Type B pancreatic cell (in vitro differentiated cells): ENCODE measurements around the gene TBL3. TPM values are rescaled to one million over a fixed set of nuclear protein-coding genes. Genes with fewer than 3 reads are reported as not detected.

ENCODE experiments used
- DNase-seq: peaks from one replicate; pipeline ENCODE4 v3.0.0; 2021; ENCODE audit warnings: mixed read lengths; ENCODE audit not compliant: unreplicated experiment; ENCODE audit errors: extremely low spot score
- H3K27ac Mint-ChIP-seq: 2 replicates; pipeline ENCODE4 v1.8.0; 2021; ENCODE audit warnings: mild to moderate bottlenecking, mixed read lengths
- H3K27me3 Mint-ChIP-seq: 2 replicates; pipeline ENCODE4 v1.8.0; 2021; ENCODE audit warnings: mixed read lengths
- H3K36me3 Mint-ChIP-seq: 2 replicates; pipeline ENCODE4 v1.8.0; 2021; ENCODE audit warnings: mixed read lengths
- H3K4me1 Mint-ChIP-seq: one replicate; pipeline ENCODE4 v1.8.0; 2021; ENCODE audit warnings: mixed read lengths; ENCODE audit not compliant: unreplicated experiment
- H3K4me3 Mint-ChIP-seq: 2 replicates; pipeline ENCODE4 v1.8.0; 2021; ENCODE audit warnings: mild to moderate bottlenecking, mixed read lengths
- H3K9me3 Mint-ChIP-seq: 2 replicates; pipeline ENCODE4 v1.8.0; 2021; ENCODE audit warnings: mixed read lengths
- CTCF ChIP-seq: fragments of 200-600 bp; sonication (generic); conservative IDR thresholded peaks from 2 replicates; pipeline ENCODE4 v1.5.0; 2021; ENCODE audit warnings: antibody characterized with exemption, mild to moderate bottlenecking
- total RNA-seq: library from RNA; stranded (reverse); gene quantifications from 2 replicates; pipeline ENCODE4 v1.2.1, GENCODE V29; 2021; ENCODE audit warnings: low replicate concordance

Gene TBL3
- total RNA-seq, 1 donor from 2014 or later = 37.0 TPM

DNA sequence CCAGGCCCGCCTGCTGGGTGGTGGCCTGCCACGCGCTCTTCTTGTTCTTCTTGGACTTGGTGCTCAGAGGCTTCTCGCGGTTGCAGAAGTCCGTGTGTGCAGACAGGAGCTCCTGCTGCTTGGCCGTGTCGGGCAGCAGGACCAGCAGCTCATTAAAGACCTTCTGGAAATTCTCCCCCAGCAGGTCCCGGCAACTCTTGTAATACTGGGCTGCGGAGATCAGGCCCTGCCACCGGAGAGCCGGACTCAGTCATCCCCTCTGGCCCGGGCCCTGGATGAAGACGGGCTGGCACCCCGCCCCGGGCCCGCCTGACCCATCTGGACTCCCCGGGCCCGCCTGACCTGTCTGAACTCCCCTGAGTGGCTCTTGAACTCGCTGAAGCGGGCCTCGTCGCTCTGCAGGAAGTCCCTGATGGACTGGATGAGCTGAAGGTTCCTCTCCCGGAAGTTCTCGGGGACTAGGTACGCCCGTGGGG is 26.5 kb downstream of the TBL3 start:
- TF ChIP-seq CTCF = no peak
- peaks cover 3% of the 10 kb centered on the region for H3K36me3 Mint-ChIP-seq
- no peaks in the 10 kb centered on the region for H3K4me1 Mint-ChIP-seq
- no peaks in the 10 kb centered on the region for H3K9me3 Mint-ChIP-seq
- DNase-seq = no peak
- H3K27ac Mint-ChIP-seq = no peak overlapping the region
- H3K4me3 Mint-ChIP-seq = no peak overlapping the region
- H3K27me3 Mint-ChIP-seq = peaks cover 6% of the 10 kb centered on the region

DNA sequence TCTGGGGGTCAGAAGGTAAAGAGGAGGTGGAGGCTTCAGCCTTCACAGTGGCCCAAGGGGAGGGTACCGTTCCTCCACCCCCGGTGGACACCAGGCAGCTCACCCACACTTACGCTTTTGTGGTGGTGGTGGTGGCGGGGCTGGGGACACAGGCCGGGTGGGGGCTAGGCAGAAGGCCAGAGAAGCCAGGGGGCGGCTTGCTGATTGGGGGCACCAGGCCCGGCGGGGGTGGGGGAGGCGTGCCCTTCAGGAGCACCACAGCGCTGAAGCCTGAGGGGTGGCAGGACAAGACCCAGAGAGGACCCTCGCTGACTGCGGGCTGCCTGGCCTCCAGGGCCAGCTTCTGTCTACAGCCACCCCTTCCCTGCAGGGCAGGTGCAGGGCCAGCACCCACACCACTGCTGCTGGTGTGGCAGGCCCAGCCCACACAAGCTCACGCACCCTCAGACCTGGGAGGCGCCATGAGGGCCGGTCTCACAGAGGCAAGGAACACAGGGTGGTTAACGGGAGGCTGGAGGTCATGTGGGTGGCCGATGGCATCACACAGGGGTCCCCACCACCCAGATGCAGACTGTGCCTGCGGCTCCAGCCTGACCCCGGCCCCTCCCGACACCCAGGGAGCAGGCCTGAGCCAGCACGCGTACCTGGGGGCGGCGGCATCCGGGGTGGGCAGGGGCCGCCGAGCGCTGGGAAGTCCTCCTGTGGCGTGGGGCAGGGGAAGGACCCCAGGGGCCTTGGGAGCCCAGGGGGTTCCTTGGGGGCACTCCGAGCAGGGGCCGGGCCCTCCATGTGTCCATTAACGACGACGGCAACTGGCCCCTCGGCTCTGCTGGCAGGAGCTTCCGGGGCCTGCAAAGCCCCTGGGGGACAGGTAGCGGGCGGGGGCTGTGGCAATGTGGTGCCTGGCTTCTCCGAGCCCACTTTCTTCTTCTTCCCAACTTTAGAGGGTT is 27.3 kb downstream of the TBL3 start:
- no peaks in the 10 kb centered on the region for H3K9me3 Mint-ChIP-seq
- no peaks in the 10 kb centered on the region for H3K4me1 Mint-ChIP-seq
- TF ChIP-seq CTCF = no peak
- H3K27me3 Mint-ChIP-seq = no peaks in the 10 kb centered on the region
- no peak for DNase-seq
- no peak overlapping the region for H3K4me3 Mint-ChIP-seq
- H3K27ac Mint-ChIP-seq = no peak overlapping the region
- peaks cover 3% of the 10 kb centered on the region for H3K36me3 Mint-ChIP-seq

DNA sequence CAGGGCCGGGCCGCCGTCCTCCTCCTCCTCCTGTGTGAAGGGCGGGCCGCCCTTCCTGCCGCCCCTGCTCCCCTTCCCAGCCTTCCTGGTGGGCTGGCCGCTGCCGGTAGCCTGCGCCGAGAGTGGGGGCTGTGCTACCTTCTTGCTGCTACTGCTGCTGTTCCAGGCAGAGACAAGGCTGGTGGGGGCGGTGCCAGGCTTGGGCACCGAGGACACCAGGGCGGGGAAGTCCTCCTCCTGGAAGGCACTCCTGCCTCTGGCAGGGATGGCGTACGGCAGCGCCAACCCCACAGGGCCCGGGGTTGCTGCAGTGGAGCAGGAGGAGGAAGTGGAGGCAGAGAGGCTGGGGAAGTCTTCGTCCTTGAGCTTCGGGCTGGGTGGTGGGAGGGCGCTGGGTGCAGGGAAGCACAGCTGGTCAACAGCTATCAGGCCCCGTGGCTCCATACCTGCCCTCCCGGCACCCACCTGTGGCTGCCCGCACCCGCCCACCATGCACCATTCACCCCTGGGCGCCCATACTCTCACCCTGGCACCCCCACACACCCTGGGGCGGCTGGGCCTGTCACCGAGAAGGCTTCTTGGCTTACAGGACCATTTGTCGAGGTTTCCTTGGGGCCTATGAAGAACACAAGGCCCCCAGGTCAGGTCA is 28.1 kb downstream of the TBL3 start:
- no peak for TF ChIP-seq CTCF
- Mint-ChIP-seq H3K9me3 (no peaks in the 10 kb centered on the region), H3K4me3 (no peak overlapping the region), H3K36me3 (peaks cover 3% of the 10 kb centered on the region), H3K27ac (no peak overlapping the region), H3K4me1 (no peaks in the 10 kb centered on the region), H3K27me3 (no peaks in the 10 kb centered on the region)
- no peak for DNase-seq

DNA sequence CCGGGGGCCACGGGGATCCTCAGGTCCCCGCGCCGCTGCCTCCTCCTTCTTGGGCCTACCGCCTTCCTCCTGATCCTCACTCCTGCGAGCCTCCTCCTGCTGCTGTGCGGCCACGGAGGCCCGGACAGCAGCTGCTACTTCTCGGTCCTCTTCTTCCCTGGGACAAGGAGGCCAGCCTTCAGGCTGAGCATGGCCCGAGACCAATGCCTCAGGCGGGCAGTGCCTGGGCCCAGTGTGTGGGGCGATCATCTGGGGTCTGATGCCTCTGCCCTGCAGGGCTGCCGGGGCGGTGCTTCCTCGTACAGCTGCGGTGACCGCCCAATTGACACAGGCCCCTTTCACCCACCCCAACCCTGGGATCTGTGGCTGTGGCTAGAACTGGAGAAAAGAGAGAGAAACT is 29.2 kb downstream of the TBL3 start:
- no peak for DNase-seq

More for the DNA sequence above, 29.2 kb downstream of the TBL3 start:
- no peak for TF ChIP-seq CTCF
- Mint-ChIP-seq H3K4me1 (no peaks in the 10 kb centered on the region), H3K27me3 (no peaks in the 10 kb centered on the region), H3K9me3 (no peaks in the 10 kb centered on the region), H3K27ac (no peak overlapping the region), H3K36me3 (peaks cover 3% of the 10 kb centered on the region), H3K4me3 (no peak overlapping the region)
